Activated CD8-positive, alpha-beta T cell treated with anti-CD3 and anti-CD28 coated beads for 36 hours (primary cell): Measurements from ENCODE around the gene LENEP. TPM values are rescaled to one million over a fixed set of nuclear protein-coding genes. Genes with fewer than 3 reads are reported as not detected.

ENCODE experiments used
- ATAC-seq: fragments of 200-7000 bp; cut with Tn5 transposase; one replicate; pipeline ENCODE4 v1.10.0; 2021; ENCODE audit warnings: mild to moderate bottlenecking, moderate library complexity
- CTCF ChIA-PET: fragments of 350-600 bp; sonication (Branson Sonifier 250); formaldehyde crosslinking; loops from one replicate; lab custom pipeline; 2021; ENCODE audit warnings: antibody characterized with exemption; lab: Charles Lee
- POLR2A ChIA-PET: fragments of 350-600 bp; sonication (Branson Sonifier 250); formaldehyde crosslinking; loops from one replicate; lab custom pipeline; 2021; ENCODE audit warnings: antibody characterized with exemption; lab: Charles Lee
- DNase-seq: peaks from one replicate; pipeline ENCODE4 v3.0.0-alpha.2; 2020
- H3K27ac Mint-ChIP-seq: one replicate; pipeline ENCODE4 v1.8.0; 2021; ENCODE audit warnings: mild to moderate bottlenecking, mixed read lengths
- H3K27me3 Mint-ChIP-seq: one replicate; pipeline ENCODE4 v1.8.0; 2021; ENCODE audit warnings: mixed read lengths
- H3K36me3 Mint-ChIP-seq: one replicate; pipeline ENCODE4 v1.8.0; 2021; ENCODE audit warnings: low read depth, mixed read lengths
- H3K4me1 Mint-ChIP-seq: one replicate; pipeline ENCODE4 v1.8.0; 2021; ENCODE audit warnings: low read depth, mixed read lengths
- H3K4me3 Mint-ChIP-seq: one replicate; pipeline ENCODE4 v1.8.0; 2021; ENCODE audit warnings: mild to moderate bottlenecking, moderate library complexity, mixed read lengths
- H3K9me3 Mint-ChIP-seq: one replicate; pipeline ENCODE4 v1.8.0; 2021; ENCODE audit warnings: mixed read lengths
- CTCF ChIP-seq: fragments of 200-600 bp; IDR thresholded peaks from one replicate; pipeline ENCODE4 v1.8.0; 2022; ENCODE audit warnings: antibody characterized with exemption, mild to moderate bottlenecking
- intact Hi-C: fragments of 100-400 bp; cut with micrococcal nuclease; formaldehyde crosslinking; loops from one replicate; pipeline ENCODE4 v1.10.0; 2022
- total RNA-seq, 2 experiments: library from RNA; stranded (reverse); gene quantifications; one replicate each; pipeline ENCODE4 v1.2.3, GENCODE V29; 2021

The LENEP gene
- total RNA-seq, 2 experiments from 2014 or later = not detected

GRCh38 chr1:155029513-155030242 is 36.3 kb downstream of the LENEP start:
- ChIA-PET POLR2A (interaction anchor here (1.0 kb wide), 1 partner anchor 68 kb away, joined by 3 read pairs; the partner anchor contains the start of gene PYGO2), CTCF (interaction anchor here (1.4 to 1.5 kb wide), 3 partner anchors 12 to 62 kb away, joined by 4 to 6 read pairs (median 6); no protein-coding TSS in a partner anchor)
- ATAC-seq = no peak
- Mint-ChIP-seq H3K27me3 (no peaks in the 10 kb centered on the region), H3K36me3 (no peaks in the 10 kb centered on the region), H3K27ac (no peak overlapping the region), H3K4me1 (no peaks in the 10 kb centered on the region), H3K4me3 (no peak overlapping the region), H3K9me3 (no peaks in the 10 kb centered on the region)
- no peak for TF ChIP-seq CTCF
- DNase-seq = no peak
- intact Hi-C loops = no loop called here

GRCh38 chr1:155030243-155030795 is 36.9 kb downstream of the LENEP start:
- no peak for ATAC-seq

GRCh38 chr1:155030899-155031298 is 37.5 kb downstream of the LENEP start:
- H3K9me3 Mint-ChIP-seq = no peaks in the 10 kb centered on the region
- POLR2A ChIA-PET = interaction anchor here (0.8 kb wide), 1 partner anchor 26 kb away, joined by 3 read pairs; no protein-coding TSS in a partner anchor
- H3K36me3 Mint-ChIP-seq = no peaks in the 10 kb centered on the region
- no peak for ATAC-seq
- H3K4me1 Mint-ChIP-seq = no peaks in the 10 kb centered on the region
- intact Hi-C loops = no loop called here
- H3K27ac Mint-ChIP-seq = no peak overlapping the region
- H3K4me3 Mint-ChIP-seq = no peak overlapping the region
- H3K27me3 Mint-ChIP-seq = no peaks in the 10 kb centered on the region
- CTCF ChIA-PET = interaction anchor here (0.5 to 1.5 kb wide), 4 partner anchors 13 to 81 kb away, joined by 3 to 4 read pairs (median 4); no protein-coding TSS in a partner anchor
- no peak for DNase-seq
- no peak for TF ChIP-seq CTCF

More at GRCh38 chr1:155030243-155030795, 36.9 kb downstream of the LENEP start:
- POLR2A ChIA-PET = interaction anchor here (0.8 to 1.0 kb wide), 2 partner anchors 26 to 69 kb away, joined by 3 read pairs; partner anchors contain the start of gene PYGO2
- Mint-ChIP-seq H3K9me3 (no peaks in the 10 kb centered on the region), H3K36me3 (no peaks in the 10 kb centered on the region), H3K27me3 (no peaks in the 10 kb centered on the region), H3K4me3 (no peak overlapping the region), H3K27ac (no peak overlapping the region), H3K4me1 (no peaks in the 10 kb centered on the region)
- CTCF ChIA-PET = interaction anchor here (0.8 to 1.5 kb wide), 3 partner anchors 13 to 61 kb away, joined by 4 to 6 read pairs (median 4); no protein-coding TSS in a partner anchor
- TF ChIP-seq CTCF = no peak
- intact Hi-C loops = no loop called here
- no peak for DNase-seq

GRCh38 chr1:155032886-155033285 is 39.5 kb downstream of the LENEP start:
- Mint-ChIP-seq H3K27ac (no peak overlapping the region), H3K27me3 (peaks cover 1% of the 10 kb centered on the region), H3K36me3 (no peaks in the 10 kb centered on the region), H3K4me3 (no peak overlapping the region), H3K4me1 (no peaks in the 10 kb centered on the region), H3K9me3 (no peaks in the 10 kb centered on the region)
- ChIA-PET POLR2A (interaction anchor here (1.0 kb wide), 1 partner anchor 18 kb away, joined by 4 read pairs; the partner anchor contains the start of gene ADAM15), CTCF (interaction anchor here (0.9 to 1.7 kb wide), 3 partner anchors 15 to 52 kb away, joined by 3 to 6 read pairs (median 4); no protein-coding TSS in a partner anchor)
- ATAC-seq = no peak
- TF ChIP-seq CTCF = no peak
- intact Hi-C loops = no loop called here
- no peak for DNase-seq
